OCI-LY3 (cell line): ENCODE measurements around the gene ATP5ME.
A peak's percentile ranks its signal among the peaks of the same experiment; 100 is the strongest.

Experiments used
- H2AFZ ChIP-seq: fragments of 200-600, 300-600 bp; shearing (Covaris generic); 2 replicates; pipeline ENCODE4 v1.6.0; 2014; ENCODE audit warnings: antibody characterized with exemption, low read depth, low read length
- H3K27ac ChIP-seq: fragments of 200-600, 300-600 bp; sonication (generic); 2 replicates; pipeline ENCODE4 v1.5.1; 2014; ENCODE audit warnings: mild to moderate bottlenecking, low read length, moderate library complexity, mixed read lengths
- H3K27me3 ChIP-seq: fragments of 200-600, 300-600 bp; sonication (generic); 2 replicates; pipeline ENCODE4 v1.6.1; 2014; ENCODE audit warnings: low read depth, low read length, mixed read lengths
- H3K36me3 ChIP-seq: fragments of 200-600, 300-600 bp; sonication (generic); replicated peaks from 2 replicates; pipeline ENCODE3; 2014; ENCODE audit warnings: low read depth, low read length, mixed read lengths
- H3K4me1 ChIP-seq: fragments of 300-600, 200-600 bp; sonication (generic); 2 replicates; pipeline ENCODE4 v1.6.1; 2014; ENCODE audit warnings: low read length, mixed read lengths
- H3K4me2 ChIP-seq: fragments of 200-600, 300-600 bp; sonication (generic); 2 replicates; pipeline ENCODE4 v1.6.1; 2014; ENCODE audit warnings: low read length, mixed read lengths
- H3K4me3 ChIP-seq: fragments of 300-600, 200-600 bp; sonication (generic); 2 replicates; pipeline ENCODE4 v1.5.1; 2014; ENCODE audit warnings: antibody characterized with exemption, mild to moderate bottlenecking, low read length, moderate library complexity
- H3K79me2 ChIP-seq: fragments of 300-600, 200-600 bp; shearing (Covaris generic); 2 replicates; pipeline ENCODE4 v1.6.1; 2014; ENCODE audit warnings: mild to moderate bottlenecking, low read length, mixed read lengths
- H3K9ac ChIP-seq: fragments of 300-600, 200-600 bp; shearing (Covaris generic); 2 replicates; pipeline ENCODE4 v1.6.0; 2014; ENCODE audit warnings: mild to moderate bottlenecking, low read length, moderate library complexity
- H3K9me3 ChIP-seq: fragments of 200-600, 300-600 bp; shearing (Covaris generic); 2 replicates; pipeline ENCODE4 v1.6.1; 2014; ENCODE audit warnings: low read length, mixed read lengths; ENCODE audit not compliant: insufficient read depth
- H4K20me1 ChIP-seq: fragments of 200-600, 300-600 bp; sonication (generic); 2 replicates; pipeline ENCODE4 v1.6.1; 2016; ENCODE audit warnings: low read length, mixed read lengths; ENCODE audit not compliant: insufficient read depth
- EZH2phosphoT487 ChIP-seq: fragments of 200-600 bp; shearing (Covaris generic); IDR thresholded peaks from 2 replicates; pipeline ENCODE4 v1.6.1; 2018; ENCODE audit warnings: antibody characterized with exemption, mixed run types, low read depth
- TF ChIP-seq, protein P1 (sequence below): fragments of 200-600, 300-600 bp; sonication (generic); IDR thresholded peaks from 2 replicates; pipeline ENCODE4 v1.5.1; 2014; ENCODE audit warnings: antibody characterized with exemption, low read length, low read depth

ATP5ME gene

DNA sequence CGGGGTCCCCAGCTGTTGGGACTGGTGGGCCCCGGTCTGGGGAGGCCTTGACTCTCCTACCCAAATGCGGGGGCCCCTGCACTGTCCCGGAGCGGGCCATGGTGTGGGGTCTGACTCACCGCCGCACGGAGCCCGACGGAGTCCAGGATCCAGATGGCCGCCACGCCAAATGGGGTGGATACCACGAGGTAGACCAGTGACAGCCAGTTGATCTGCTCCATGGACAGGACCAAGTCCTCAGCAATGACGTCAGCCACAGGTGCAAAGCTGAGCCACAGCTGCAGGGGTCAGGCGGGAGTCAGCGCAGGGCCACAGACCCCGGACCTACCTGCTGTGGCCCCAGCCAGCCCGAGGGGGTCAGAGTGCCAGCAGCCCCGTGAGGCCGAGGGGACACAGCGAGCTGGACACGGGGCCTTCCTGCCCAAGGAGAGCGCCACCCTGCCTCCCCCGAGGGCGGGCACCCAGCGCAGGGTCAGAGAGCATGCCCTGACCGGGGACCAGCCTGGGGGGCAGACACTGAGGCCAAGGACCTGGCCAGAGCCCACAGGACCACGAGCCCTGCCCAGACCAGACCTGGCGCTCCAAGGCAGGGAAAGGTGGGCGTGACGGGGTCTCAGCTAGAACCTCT, 12.5 kb upstream of the ATP5ME start:
- no peak overlapping the region for H3K27ac ChIP-seq
- TF ChIP-seq, protein P1, sequence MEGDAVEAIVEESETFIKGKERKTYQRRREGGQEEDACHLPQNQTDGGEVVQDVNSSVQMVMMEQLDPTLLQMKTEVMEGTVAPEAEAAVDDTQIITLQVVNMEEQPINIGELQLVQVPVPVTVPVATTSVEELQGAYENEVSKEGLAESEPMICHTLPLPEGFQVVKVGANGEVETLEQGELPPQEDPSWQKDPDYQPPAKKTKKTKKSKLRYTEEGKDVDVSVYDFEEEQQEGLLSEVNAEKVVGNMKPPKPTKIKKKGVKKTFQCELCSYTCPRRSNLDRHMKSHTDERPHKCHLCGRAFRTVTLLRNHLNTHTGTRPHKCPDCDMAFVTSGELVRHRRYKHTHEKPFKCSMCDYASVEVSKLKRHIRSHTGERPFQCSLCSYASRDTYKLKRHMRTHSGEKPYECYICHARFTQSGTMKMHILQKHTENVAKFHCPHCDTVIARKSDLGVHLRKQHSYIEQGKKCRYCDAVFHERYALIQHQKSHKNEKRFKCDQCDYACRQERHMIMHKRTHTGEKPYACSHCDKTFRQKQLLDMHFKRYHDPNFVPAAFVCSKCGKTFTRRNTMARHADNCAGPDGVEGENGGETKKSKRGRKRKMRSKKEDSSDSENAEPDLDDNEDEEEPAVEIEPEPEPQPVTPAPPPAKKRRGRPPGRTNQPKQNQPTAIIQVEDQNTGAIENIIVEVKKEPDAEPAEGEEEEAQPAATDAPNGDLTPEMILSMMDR: no peak
- TF ChIP-seq EZH2phosphoT487: no peak
- H2AFZ ChIP-seq: no peak overlapping the region
- H3K36me3 ChIP-seq: no peaks in the 10 kb centered on the region
- H3K4me2 ChIP-seq: no peak overlapping the region
- no peaks in the 10 kb centered on the region for H3K79me2 ChIP-seq
- no peak overlapping the region for H3K9ac ChIP-seq
- no peaks in the 10 kb centered on the region; the same call in 1 of the 2 replicates for H3K4me1 ChIP-seq
- no peaks in the 10 kb centered on the region for H4K20me1 ChIP-seq
- no peaks in the 10 kb centered on the region for H3K9me3 ChIP-seq
- no peaks in the 10 kb centered on the region for H3K27me3 ChIP-seq
- no peak overlapping the region for H3K4me3 ChIP-seq

GRCh38 chr4:685679-686412, 11.8 kb upstream of the ATP5ME start:
- H3K9ac ChIP-seq: no peak overlapping the region
- H3K27me3 ChIP-seq: no peaks in the 10 kb centered on the region
- TF ChIP-seq, protein P1: no peak
- no peak for TF ChIP-seq EZH2phosphoT487
- H3K9me3 ChIP-seq: no peaks in the 10 kb centered on the region
- H3K4me1 ChIP-seq: no peaks in the 10 kb centered on the region; the same call in 1 of the 2 replicates
- no peak overlapping the region for H3K4me3 ChIP-seq
- H4K20me1 ChIP-seq: no peaks in the 10 kb centered on the region
- H2AFZ ChIP-seq: no peak overlapping the region
- H3K36me3 ChIP-seq: no peaks in the 10 kb centered on the region
- no peaks in the 10 kb centered on the region for H3K79me2 ChIP-seq
- no peak overlapping the region for H3K27ac ChIP-seq
- no peak overlapping the region for H3K4me2 ChIP-seq

DNA sequence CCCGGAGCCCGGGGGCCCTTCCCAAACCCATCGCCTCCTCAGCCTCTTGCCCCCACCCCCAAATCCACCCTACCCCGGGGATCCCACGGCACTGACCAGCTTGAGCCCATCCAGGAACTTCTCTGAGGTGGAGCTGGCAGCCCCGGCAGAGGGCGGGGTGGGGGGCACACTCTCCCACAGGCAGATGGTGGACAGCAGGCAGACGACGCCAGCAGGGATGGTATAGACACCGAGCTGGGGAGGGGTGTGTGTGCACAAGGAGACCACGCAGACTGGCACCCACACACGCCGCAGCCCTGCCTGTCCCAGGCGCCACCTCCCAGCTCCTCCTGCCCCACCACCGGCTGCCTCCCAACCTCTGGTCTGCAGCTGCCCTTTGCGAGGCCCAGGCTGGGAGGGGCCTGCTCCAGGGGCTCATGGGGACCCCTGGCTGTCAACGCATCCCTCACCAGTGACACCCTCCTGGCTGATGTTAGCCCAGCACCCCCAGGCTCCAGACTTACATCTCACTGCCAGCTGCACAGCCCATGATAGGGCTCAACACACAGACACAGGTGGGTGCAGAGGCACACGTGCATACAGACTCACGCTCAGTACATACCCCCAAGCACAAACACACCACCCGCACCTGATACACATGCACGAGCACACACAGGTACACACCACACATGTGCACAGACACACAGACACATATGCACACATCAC, 10.7 kb upstream of the ATP5ME start:
- Histone ChIP-seq H3K4me1 (no peaks in the 10 kb centered on the region; the same call in 1 of the 2 replicates), H3K79me2 (no peaks in the 10 kb centered on the region), H4K20me1 (no peaks in the 10 kb centered on the region), H3K9me3 (no peaks in the 10 kb centered on the region), H3K4me2 (no peak overlapping the region), H3K4me3 (no peak overlapping the region), H2AFZ (no peak overlapping the region), H3K9ac (no peak overlapping the region), H3K27me3 (no peaks in the 10 kb centered on the region), H3K27ac (no peak overlapping the region), H3K36me3 (no peaks in the 10 kb centered on the region)
- TF ChIP-seq, protein P1: no peak
- no peak for TF ChIP-seq EZH2phosphoT487

- Histone ChIP-seq H3K9me3 (no peaks in the 10 kb centered on the region), H3K4me3 (no peak overlapping the region), H3K27me3 (no peaks in the 10 kb centered on the region), H4K20me1 (no peaks in the 10 kb centered on the region), H3K36me3 (no peaks in the 10 kb centered on the region), H3K79me2 (no peaks in the 10 kb centered on the region), H3K9ac (no peak overlapping the region), H3K4me2 (no peak overlapping the region), H3K27ac (no peak overlapping the region), H3K4me1 (no peaks in the 10 kb centered on the region; the same call in 1 of the 2 replicates), H2AFZ (no peak overlapping the region)
- TF ChIP-seq, protein P1: peak; percentile 67
- TF ChIP-seq EZH2phosphoT487: no peak
Observed at GRCh38 chr4:683982-684622, 10.0 kb upstream of the ATP5ME start.
